ENCODE measurements around the gene MIER2.

Gene MIER2

DNA sequence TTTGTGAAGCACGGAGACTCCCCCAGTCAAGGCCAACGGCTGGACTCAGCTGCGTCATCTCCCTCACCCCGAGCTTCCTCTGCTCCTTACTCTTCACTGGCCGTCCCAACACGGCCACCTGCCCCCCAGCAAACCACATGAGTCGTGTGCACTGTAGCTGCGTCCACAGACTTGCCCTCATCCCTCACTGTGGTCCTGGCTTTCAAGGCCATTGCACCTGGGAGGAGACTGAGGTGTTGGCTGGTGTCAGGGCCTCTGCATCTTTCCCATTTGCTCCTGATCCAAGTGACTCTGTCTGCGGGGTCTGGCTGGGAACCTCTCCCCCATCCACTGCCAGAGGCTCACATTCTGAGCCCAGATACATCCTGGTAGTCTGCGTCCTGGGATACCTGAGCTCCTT is 64.9 kb downstream of the MIER2 start:
- no peaks in the 10 kb centered on the region for H3K4me1 ChIP-seq (ENCODE audit: control insufficient read depth, low read depth, low read length)
- no peak overlapping the region for H2BK15ac ChIP-seq (replicated peaks; ENCODE audit: low read depth)
- DNase-seq, result no peak
- no peak overlapping the region for H4K5ac ChIP-seq (ENCODE audit: low read length)
- H3K4ac ChIP-seq (ENCODE audit: low read depth, low read length), result no peak overlapping the region
- H3K56ac ChIP-seq (ENCODE audit: low read length), result no peak overlapping the region
- H2BK5ac ChIP-seq (ENCODE audit: low read length), result no peak overlapping the region
- H2BK120ac ChIP-seq (ENCODE audit: low read depth, low read length), result no peak overlapping the region
- no peak overlapping the region for H2AK5ac ChIP-seq (ENCODE audit: low read length)
- H3K4me2 ChIP-seq (ENCODE audit: low read length), result no peak overlapping the region
- WGBS (ENCODE audit: extremely low coverage, insufficient coverage, low lambda C conversion rate), result no CpG with 5 or more reads among the region's 10 CpGs
- no peaks in the 10 kb centered on the region for H3K79me1 ChIP-seq (ENCODE audit: low read length)
- H3K27me3 ChIP-seq (ENCODE audit: insufficient read depth, low read length, poor library complexity), result no peaks in the 10 kb centered on the region
- no peak overlapping the region for H4K8ac ChIP-seq (ENCODE audit: low read depth, low read length)
- H3K4me3 ChIP-seq (ENCODE audit: low read length), result no peak overlapping the region
- H3K79me2 ChIP-seq (ENCODE audit: control insufficient read depth, insufficient read depth, low read length), result no peaks in the 10 kb centered on the region
- no peaks in the 10 kb centered on the region for H3K36me3 ChIP-seq (ENCODE audit: control insufficient read depth, insufficient read depth, low read length)
- no peak overlapping the region for H3K23ac ChIP-seq (ENCODE audit: low read length)
- no peak overlapping the region for H3K18ac ChIP-seq (ENCODE audit: low read length)
- H3K9ac ChIP-seq (ENCODE audit: low read length), result no peak overlapping the region
- H3K27ac ChIP-seq (ENCODE audit: low read depth, low read length), result no peak overlapping the region

DNA sequence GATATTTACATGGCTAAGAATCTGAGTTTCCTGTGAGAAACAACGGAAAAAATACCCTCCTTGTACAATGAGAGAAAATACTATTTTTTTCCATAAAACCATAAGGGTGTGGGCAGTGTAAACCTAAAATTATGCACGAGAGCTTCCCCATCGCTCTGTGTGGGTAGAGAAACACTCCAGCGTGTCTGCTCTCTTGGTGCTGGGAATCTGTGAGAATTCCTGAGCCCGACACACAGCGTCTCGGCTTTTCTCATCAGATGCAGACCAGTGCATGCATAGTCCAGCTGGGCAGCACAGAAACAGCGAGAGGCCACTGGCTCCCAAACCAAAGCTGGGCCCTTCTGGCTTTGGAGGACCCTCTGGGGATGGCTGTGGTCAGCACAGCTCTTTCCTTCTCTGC is 65.4 kb downstream of the MIER2 start:
- no peak overlapping the region for H2BK120ac ChIP-seq (ENCODE audit: low read depth, low read length)
- H3K9ac ChIP-seq (ENCODE audit: low read length), result no peak overlapping the region
- H3K27ac ChIP-seq (ENCODE audit: low read depth, low read length), result no peak overlapping the region
- no peak overlapping the region for H4K8ac ChIP-seq (ENCODE audit: low read depth, low read length)
- H3K27me3 ChIP-seq (ENCODE audit: insufficient read depth, low read length, poor library complexity), result no peaks in the 10 kb centered on the region
- no peaks in the 10 kb centered on the region for H3K4me1 ChIP-seq (ENCODE audit: control insufficient read depth, low read depth, low read length)
- no peak overlapping the region for H3K4me2 ChIP-seq (ENCODE audit: low read length)
- no peaks in the 10 kb centered on the region for H3K36me3 ChIP-seq (ENCODE audit: control insufficient read depth, insufficient read depth, low read length)
- no peak overlapping the region for H3K4me3 ChIP-seq (ENCODE audit: low read length)
- WGBS (ENCODE audit: extremely low coverage, insufficient coverage, low lambda C conversion rate), result no CpG with 5 or more reads among the region's 8 CpGs
- no peak overlapping the region for H3K18ac ChIP-seq (ENCODE audit: low read length)
- H3K23ac ChIP-seq (ENCODE audit: low read length), result no peak overlapping the region
- no peak overlapping the region for H3K4ac ChIP-seq (ENCODE audit: low read depth, low read length)
- H3K79me1 ChIP-seq (ENCODE audit: low read length), result no peaks in the 10 kb centered on the region
- no peaks in the 10 kb centered on the region for H3K79me2 ChIP-seq (ENCODE audit: control insufficient read depth, insufficient read depth, low read length)
- no peak for DNase-seq
- no peak overlapping the region for H2BK5ac ChIP-seq (ENCODE audit: low read length)
- H2BK15ac ChIP-seq (replicated peaks; ENCODE audit: low read depth), result no peak overlapping the region
- H3K56ac ChIP-seq (ENCODE audit: low read length), result no peak overlapping the region
- no peak overlapping the region for H2AK5ac ChIP-seq (ENCODE audit: low read length)
- H4K5ac ChIP-seq (ENCODE audit: low read length), result no peak overlapping the region

DNA sequence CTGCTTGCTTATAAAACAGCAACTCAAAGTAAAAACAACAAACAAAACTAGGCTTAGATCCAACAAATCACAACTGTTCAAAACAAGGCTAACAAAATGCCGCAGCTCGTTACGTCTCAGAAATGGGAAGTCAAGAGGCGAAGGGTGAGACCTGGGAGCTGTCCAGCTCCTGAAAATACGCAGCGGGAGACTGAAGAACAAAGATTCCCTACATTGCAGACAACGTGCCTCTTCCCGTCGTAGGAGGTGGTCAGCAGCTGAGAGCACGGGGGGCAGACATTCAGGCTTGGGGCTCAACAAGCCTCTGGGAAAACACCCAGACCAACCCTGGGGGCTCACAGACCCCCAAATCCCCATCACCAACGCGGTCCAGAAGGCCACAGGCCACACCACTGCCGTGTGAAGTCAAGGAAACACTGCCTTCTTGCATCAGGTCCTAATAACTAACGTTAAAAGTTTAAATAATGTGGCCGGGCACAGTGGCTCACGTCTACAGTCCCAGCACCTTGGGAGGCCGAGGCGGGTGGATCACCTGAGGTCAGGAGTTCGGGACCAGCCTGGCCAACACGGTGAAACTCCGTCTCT is 66.9 kb downstream of the MIER2 start:
- WGBS (ENCODE audit: extremely low coverage, insufficient coverage, low lambda C conversion rate), result no CpG with 5 or more reads among the region's 21 CpGs

DNA sequence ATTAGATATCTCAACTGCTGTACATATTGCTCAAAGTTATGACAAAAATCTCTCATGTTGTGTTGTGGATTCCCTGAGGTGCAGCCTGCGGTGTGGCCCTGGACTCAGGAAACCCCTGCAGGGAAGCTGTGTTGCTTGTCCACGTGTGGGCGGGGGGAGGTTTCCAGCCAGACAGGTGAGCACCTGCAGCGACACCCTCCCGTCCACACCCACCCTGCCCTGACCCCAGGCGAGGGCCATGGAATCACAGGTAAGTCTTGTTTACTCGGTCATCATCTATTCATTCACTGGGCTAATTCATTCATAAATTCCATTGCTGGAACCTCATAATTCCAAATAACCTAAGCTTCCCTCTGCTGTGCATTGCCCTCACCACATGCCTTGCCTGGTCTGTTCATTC is 67.5 kb downstream of the MIER2 start:
- Histone ChIP-seq H2BK120ac (ENCODE audit: low read depth, low read length) (no peak overlapping the region), H3K18ac (ENCODE audit: low read length) (no peak overlapping the region), H2BK15ac (replicated peaks; ENCODE audit: low read depth) (no peak overlapping the region), H3K56ac (ENCODE audit: low read length) (no peak overlapping the region), H3K27me3 (ENCODE audit: insufficient read depth, low read length, poor library complexity) (no peaks in the 10 kb centered on the region), H3K79me2 (ENCODE audit: control insufficient read depth, insufficient read depth, low read length) (no peaks in the 10 kb centered on the region), H3K4me2 (ENCODE audit: low read length) (no peak overlapping the region), H4K5ac (ENCODE audit: low read length) (no peak overlapping the region), H3K9ac (ENCODE audit: low read length) (no peak overlapping the region), H3K4ac (ENCODE audit: low read depth, low read length) (no peak overlapping the region), H2AK5ac (ENCODE audit: low read length) (no peak overlapping the region), H3K79me1 (ENCODE audit: low read length) (no peaks in the 10 kb centered on the region), H3K23ac (ENCODE audit: low read length) (no peak overlapping the region), H3K4me1 (ENCODE audit: control insufficient read depth, low read depth, low read length) (no peaks in the 10 kb centered on the region), H4K8ac (ENCODE audit: low read depth, low read length) (no peak overlapping the region), H3K36me3 (ENCODE audit: control insufficient read depth, insufficient read depth, low read length) (no peaks in the 10 kb centered on the region), H3K4me3 (ENCODE audit: low read length) (no peak overlapping the region), H3K27ac (ENCODE audit: low read depth, low read length) (no peak overlapping the region), H2BK5ac (ENCODE audit: low read length) (no peak overlapping the region)
- no peak for DNase-seq
- WGBS (ENCODE audit: extremely low coverage, insufficient coverage, low lambda C conversion rate), result no CpG with 5 or more reads among the region's 7 CpGs

More for the DNA sequence above, 66.9 kb downstream of the MIER2 start:
- H3K27ac ChIP-seq (ENCODE audit: low read depth, low read length), result no peak overlapping the region
- no peak overlapping the region for H3K23ac ChIP-seq (ENCODE audit: low read length)
- no peak overlapping the region for H3K4me2 ChIP-seq (ENCODE audit: low read length)
- no peaks in the 10 kb centered on the region for H3K4me1 ChIP-seq (ENCODE audit: control insufficient read depth, low read depth, low read length)
- H2BK15ac ChIP-seq (replicated peaks; ENCODE audit: low read depth), result no peak overlapping the region
- no peak overlapping the region for H3K56ac ChIP-seq (ENCODE audit: low read length)
- H3K79me1 ChIP-seq (ENCODE audit: low read length), result no peaks in the 10 kb centered on the region
- H3K18ac ChIP-seq (ENCODE audit: low read length), result no peak overlapping the region
- H4K8ac ChIP-seq (ENCODE audit: low read depth, low read length), result no peak overlapping the region
- H2BK120ac ChIP-seq (ENCODE audit: low read depth, low read length), result no peak overlapping the region
- H3K79me2 ChIP-seq (ENCODE audit: control insufficient read depth, insufficient read depth, low read length), result no peaks in the 10 kb centered on the region
- no peak overlapping the region for H3K9ac ChIP-seq (ENCODE audit: low read length)
- no peak overlapping the region for H3K4ac ChIP-seq (ENCODE audit: low read depth, low read length)
- no peak overlapping the region for H2BK5ac ChIP-seq (ENCODE audit: low read length)
- H3K4me3 ChIP-seq (ENCODE audit: low read length), result no peak overlapping the region
- peak; percentile 61 for DNase-seq
- H3K36me3 ChIP-seq (ENCODE audit: control insufficient read depth, insufficient read depth, low read length), result no peaks in the 10 kb centered on the region
- no peak overlapping the region for H2AK5ac ChIP-seq (ENCODE audit: low read length)
- no peak overlapping the region for H4K5ac ChIP-seq (ENCODE audit: low read length)
- H3K27me3 ChIP-seq (ENCODE audit: insufficient read depth, low read length, poor library complexity), result no peaks in the 10 kb centered on the region

DNA sequence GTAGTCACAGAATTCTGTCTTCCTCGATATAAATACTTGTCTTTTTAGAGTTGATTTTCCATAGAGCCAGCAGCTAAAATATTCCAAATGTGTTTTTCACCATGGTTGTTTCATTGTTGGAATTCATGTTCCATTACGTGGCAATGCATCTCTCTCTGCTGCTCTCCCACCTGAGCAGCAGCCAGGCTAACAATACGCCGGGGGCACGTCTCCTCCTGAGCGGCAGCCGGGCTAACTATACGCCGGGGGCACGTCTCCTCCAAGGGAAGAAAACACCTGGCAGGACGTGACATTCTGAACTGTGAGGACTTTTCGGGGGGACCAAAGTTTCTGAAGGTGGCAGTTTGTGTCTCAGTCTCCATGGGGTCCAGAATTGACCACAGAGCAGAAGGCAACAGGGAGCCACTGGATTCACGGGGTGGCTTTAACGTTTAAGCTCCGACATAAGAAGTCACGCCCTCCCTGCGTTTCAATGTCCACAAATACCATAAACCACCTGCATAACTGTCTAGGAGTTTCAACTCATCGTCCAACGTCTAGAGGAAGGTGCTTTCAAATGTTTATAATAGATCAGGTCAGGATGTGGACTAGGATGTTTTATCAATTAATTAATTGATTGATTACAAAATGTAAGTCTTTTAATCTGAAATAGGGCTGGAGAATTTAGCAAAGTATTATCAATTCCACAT is 68.5 kb downstream of the MIER2 start:
- Histone ChIP-seq H4K8ac (ENCODE audit: low read depth, low read length) (no peak overlapping the region), H3K9ac (ENCODE audit: low read length) (no peak overlapping the region), H2AK5ac (ENCODE audit: low read length) (no peak overlapping the region), H3K27ac (ENCODE audit: low read depth, low read length) (no peak overlapping the region), H2BK5ac (ENCODE audit: low read length) (no peak overlapping the region), H2BK15ac (replicated peaks; ENCODE audit: low read depth) (no peak overlapping the region), H3K4me3 (ENCODE audit: low read length) (no peak overlapping the region), H2BK120ac (ENCODE audit: low read depth, low read length) (no peak overlapping the region), H3K56ac (ENCODE audit: low read length) (no peak overlapping the region), H3K4ac (ENCODE audit: low read depth, low read length) (no peak overlapping the region), H3K79me1 (ENCODE audit: low read length) (no peaks in the 10 kb centered on the region), H3K23ac (ENCODE audit: low read length) (no peak overlapping the region), H3K36me3 (ENCODE audit: control insufficient read depth, insufficient read depth, low read length) (no peaks in the 10 kb centered on the region), H3K18ac (ENCODE audit: low read length) (no peak overlapping the region), H3K79me2 (ENCODE audit: control insufficient read depth, insufficient read depth, low read length) (no peaks in the 10 kb centered on the region), H3K27me3 (ENCODE audit: insufficient read depth, low read length, poor library complexity) (no peaks in the 10 kb centered on the region), H3K4me2 (ENCODE audit: low read length) (no peak overlapping the region), H3K4me1 (ENCODE audit: control insufficient read depth, low read depth, low read length) (no peaks in the 10 kb centered on the region), H4K5ac (ENCODE audit: low read length) (no peak overlapping the region)
- no CpG with 5 or more reads among the region's 19 CpGs for WGBS (ENCODE audit: extremely low coverage, insufficient coverage, low lambda C conversion rate)
- no peak for DNase-seq

DNA sequence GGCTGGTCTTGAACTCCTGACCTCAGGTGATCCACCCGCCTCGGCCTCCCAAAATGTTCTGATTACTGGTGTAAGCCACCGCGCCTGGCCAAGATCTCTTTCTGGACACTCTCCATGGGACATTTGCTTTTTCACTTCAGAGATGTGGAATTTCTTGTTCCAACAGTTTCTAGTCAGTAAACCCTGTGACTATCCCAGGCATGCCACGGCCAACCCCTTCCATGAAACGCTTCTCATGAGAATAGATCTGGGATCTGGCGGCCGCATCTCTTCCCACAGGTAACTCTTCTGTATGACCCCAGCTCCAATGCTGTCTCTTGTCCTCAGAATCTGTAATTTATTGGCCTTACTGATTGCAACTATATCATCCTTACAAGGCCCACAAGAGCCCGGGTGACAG is 69.6 kb downstream of the MIER2 start:
- Histone ChIP-seq H3K18ac (ENCODE audit: low read length) (no peak overlapping the region), H4K8ac (ENCODE audit: low read depth, low read length) (no peak overlapping the region), H3K79me2 (ENCODE audit: control insufficient read depth, insufficient read depth, low read length) (no peaks in the 10 kb centered on the region), H3K79me1 (ENCODE audit: low read length) (no peaks in the 10 kb centered on the region), H2BK120ac (ENCODE audit: low read depth, low read length) (no peak overlapping the region), H2AK5ac (ENCODE audit: low read length) (no peak overlapping the region), H3K27ac (ENCODE audit: low read depth, low read length) (no peak overlapping the region), H3K56ac (ENCODE audit: low read length) (no peak overlapping the region), H3K23ac (ENCODE audit: low read length) (no peak overlapping the region), H3K4me2 (ENCODE audit: low read length) (no peak overlapping the region), H3K36me3 (ENCODE audit: control insufficient read depth, insufficient read depth, low read length) (no peaks in the 10 kb centered on the region), H3K9ac (ENCODE audit: low read length) (no peak overlapping the region), H3K4me1 (ENCODE audit: control insufficient read depth, low read depth, low read length) (no peaks in the 10 kb centered on the region), H2BK5ac (ENCODE audit: low read length) (no peak overlapping the region), H4K5ac (ENCODE audit: low read length) (no peak overlapping the region), H3K4ac (ENCODE audit: low read depth, low read length) (no peak overlapping the region), H2BK15ac (replicated peaks; ENCODE audit: low read depth) (no peak overlapping the region), H3K27me3 (ENCODE audit: insufficient read depth, low read length, poor library complexity) (no peaks in the 10 kb centered on the region), H3K4me3 (ENCODE audit: low read length) (no peak overlapping the region)
- WGBS (ENCODE audit: extremely low coverage, insufficient coverage, low lambda C conversion rate), result no CpG with 5 or more reads among the region's 9 CpGs
- DNase-seq, result no peak

All from mesendoderm (in vitro differentiated cells).